Activated T-helper 1 cell treated with Interleukin-2 at 50 U/mL for 16 hours (primary cell): ENCODE results near the gene MBTPS1.
"Not testable (repeated sequence)": the region's sequence is repeated elsewhere in the genome, so short reads cannot be mapped to it uniquely, and the experiment has no call there.

Experiments
- DNase-seq: peaks from one replicate; pipeline ENCODE4 v3.0.0-alpha.2; 2020; ENCODE audit warnings: low read depth

MBTPS1 gene

GRCh38 chr16:84137287-84137686, 20.5 kb upstream of the MBTPS1 start:
- DNase-seq: no peak

- no peak for DNase-seq
These were observed 19.8 kb upstream of the MBTPS1 start for GRCh38 chr16:84136331-84137125.

GRCh38 chr16:84132527-84133285, 16.0 kb upstream of the MBTPS1 start:
- no peak for DNase-seq

- DNase-seq: no peak
These were observed 14.4 kb upstream of the MBTPS1 start for GRCh38 chr16:84131117-84131516.

GRCh38 chr16:84124257-84125073, 7.7 kb upstream of the MBTPS1 start:
- no peak for DNase-seq

GRCh38 chr16:84121007-84121406, 4.3 kb upstream of the MBTPS1 start:
- DNase-seq: no peak

- DNase-seq: no peak
These were observed 3.3 kb upstream of the MBTPS1 start for GRCh38 chr16:84120023-84120422.

- no peak for DNase-seq
These were observed 2.6 kb upstream of the MBTPS1 start for GRCh38 chr16:84119368-84119767.

- not testable (repeated sequence) for DNase-seq
These were observed 1.6 kb upstream of the MBTPS1 start for GRCh38 chr16:84118315-84118714.

- DNase-seq: no peak
These were observed 727 bp upstream of the MBTPS1 start for GRCh38 chr16:84117494-84117843.

GRCh38 chr16:84115919-84116719, 623 bp downstream of the MBTPS1 start:
- peak; percentile 33 for DNase-seq

- DNase-seq: not testable (repeated sequence)
These were observed 4.8 kb downstream of the MBTPS1 start for GRCh38 chr16:84111949-84112348.

- no peak for DNase-seq
These were observed 5.2 kb downstream of the MBTPS1 start for GRCh38 chr16:84111525-84111924.

GRCh38 chr16:84110527-84110926, 6.2 kb downstream of the MBTPS1 start:
- DNase-seq: no peak

- no peak for DNase-seq
These were observed 7.0 kb downstream of the MBTPS1 start for GRCh38 chr16:84109598-84110335.

- no peak for DNase-seq
These were observed 8.8 kb downstream of the MBTPS1 start for GRCh38 chr16:84107921-84108320.

- DNase-seq: no peak
These were observed 10.6 kb downstream of the MBTPS1 start for GRCh38 chr16:84105948-84106740.

GRCh38 chr16:84105301-84105815, 11.4 kb downstream of the MBTPS1 start:
- no peak for DNase-seq

GRCh38 chr16:84104231-84104630, 12.5 kb downstream of the MBTPS1 start:
- no peak for DNase-seq

GRCh38 chr16:84103678-84104077, 13.1 kb downstream of the MBTPS1 start:
- no peak for DNase-seq
